Cerebellar cortex (tissue), 1 donor: ENCODE data around the gene TFG.
"Not testable (repeated sequence)": the region's sequence is repeated elsewhere in the genome, so short reads cannot be mapped to it uniquely, and the experiment has no call there.

ENCODE experiments used
- DNase-seq: peaks from one replicate; pipeline ENCODE4 v3.0.0-alpha.2; 2015; ENCODE audit warnings: low spot score

Gene TFG

GRCh38 chr3:100708989-100709841, at the start of gene TFG:
TFG (plus strand) TSS chr3:100709494; CDS start chr3:100713686, 4,192 bp downstream.
- peak; percentile 98 for DNase-seq

DNA sequence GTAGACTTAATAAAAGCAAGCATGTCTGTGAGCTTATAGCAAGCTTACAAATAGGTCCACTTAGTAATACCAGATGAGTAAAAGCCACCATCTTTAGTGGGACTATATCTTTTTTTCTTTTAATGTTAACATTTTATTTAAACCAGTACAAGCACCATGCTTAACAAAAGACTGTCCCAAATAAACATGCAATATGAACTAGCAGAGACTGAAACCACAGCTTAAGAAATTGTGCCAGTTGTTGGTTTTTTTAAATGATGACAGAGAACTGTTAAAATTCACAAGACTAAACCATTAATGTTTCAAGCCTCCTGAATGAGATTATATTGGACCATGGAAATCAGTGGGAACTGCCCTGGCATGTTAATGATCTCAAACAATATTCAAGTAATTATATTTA, 48.0 kb upstream of the TFG start:
- DNase-seq: not testable (repeated sequence)

DNA sequence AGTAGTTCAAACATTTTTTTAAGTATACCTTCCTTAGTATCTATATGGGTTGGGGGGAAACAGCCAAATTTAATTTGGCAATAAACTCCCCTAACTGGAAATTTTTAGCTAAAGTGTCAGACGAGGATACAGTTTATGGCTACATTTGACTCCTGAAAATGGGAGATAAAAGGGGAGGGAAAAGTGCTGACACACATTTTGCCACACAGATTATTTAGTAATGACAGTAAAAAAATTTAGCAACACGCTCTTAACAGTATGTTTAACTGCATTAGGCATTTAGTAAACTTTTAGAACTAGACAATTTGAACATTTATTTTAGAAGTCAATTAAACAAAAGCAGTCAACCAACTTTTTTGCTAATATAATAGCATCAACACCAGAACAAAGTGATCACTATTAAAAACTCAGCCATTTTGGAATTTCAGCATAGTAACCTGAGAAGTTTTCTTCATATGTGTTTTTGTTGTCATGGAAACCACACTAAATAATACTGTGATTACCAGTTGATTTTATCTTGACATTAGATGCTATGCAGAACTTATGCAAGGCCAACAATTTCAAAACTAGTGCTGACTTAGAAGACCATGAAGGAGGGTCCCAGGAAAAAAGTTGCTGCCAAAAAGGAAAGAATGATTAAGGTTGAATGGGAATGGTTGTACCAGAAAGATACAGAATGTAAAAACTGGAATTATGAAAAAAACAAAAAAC, 47.0 kb upstream of the TFG start:
- no peak for DNase-seq

GRCh38 chr3:100665230-100665629, 44.1 kb upstream of the TFG start:
- DNase-seq: no peak

DNA sequence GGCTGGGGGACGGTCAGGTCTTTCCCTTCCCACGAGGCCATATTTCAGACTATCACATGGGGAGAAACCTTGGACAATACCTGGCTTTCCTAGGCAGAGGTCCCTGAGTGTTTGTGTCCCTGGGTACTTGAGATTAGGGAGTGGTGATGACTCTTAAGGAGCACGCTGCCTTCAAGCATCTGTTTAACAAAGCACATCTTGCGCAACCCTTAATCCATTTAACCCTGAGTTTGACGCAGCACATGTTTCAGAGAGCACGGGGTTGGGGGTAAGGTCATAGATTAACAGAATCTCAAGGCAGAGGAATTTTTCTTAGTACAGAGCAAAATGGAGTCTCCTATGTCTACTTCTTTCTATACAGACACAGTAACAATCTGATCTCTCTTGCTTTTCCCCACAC, 42.6 kb upstream of the TFG start:
- DNase-seq: not testable (repeated sequence)

- DNase-seq: not testable (repeated sequence)
Observed at GRCh38 chr3:100667316-100667715, 42.0 kb upstream of the TFG start.

DNA sequence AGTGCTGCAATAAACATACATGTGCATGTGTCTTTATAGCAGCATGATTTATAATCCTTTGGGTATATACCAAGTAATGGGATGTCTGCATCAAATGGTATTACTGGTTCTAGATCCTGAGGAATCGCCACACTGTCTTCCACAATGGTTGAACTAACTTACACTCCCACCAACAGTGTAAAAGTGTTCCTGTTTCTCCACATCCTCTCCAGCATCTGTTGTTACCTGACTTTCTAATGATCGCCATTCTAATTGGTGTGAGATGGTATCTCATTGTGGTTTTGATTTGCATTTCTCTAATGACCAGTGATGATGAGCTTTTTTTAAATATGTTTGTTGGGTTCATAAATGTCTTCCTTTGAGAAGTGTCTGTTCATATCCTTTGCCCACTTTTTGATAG, 38.3 kb upstream of the TFG start:
- not testable (repeated sequence) for DNase-seq

GRCh38 chr3:100681496-100681895, 27.8 kb upstream of the TFG start:
- DNase-seq: no peak

GRCh38 chr3:100682056-100682853, 27.0 kb upstream of the TFG start:
- DNase-seq: no peak

DNA sequence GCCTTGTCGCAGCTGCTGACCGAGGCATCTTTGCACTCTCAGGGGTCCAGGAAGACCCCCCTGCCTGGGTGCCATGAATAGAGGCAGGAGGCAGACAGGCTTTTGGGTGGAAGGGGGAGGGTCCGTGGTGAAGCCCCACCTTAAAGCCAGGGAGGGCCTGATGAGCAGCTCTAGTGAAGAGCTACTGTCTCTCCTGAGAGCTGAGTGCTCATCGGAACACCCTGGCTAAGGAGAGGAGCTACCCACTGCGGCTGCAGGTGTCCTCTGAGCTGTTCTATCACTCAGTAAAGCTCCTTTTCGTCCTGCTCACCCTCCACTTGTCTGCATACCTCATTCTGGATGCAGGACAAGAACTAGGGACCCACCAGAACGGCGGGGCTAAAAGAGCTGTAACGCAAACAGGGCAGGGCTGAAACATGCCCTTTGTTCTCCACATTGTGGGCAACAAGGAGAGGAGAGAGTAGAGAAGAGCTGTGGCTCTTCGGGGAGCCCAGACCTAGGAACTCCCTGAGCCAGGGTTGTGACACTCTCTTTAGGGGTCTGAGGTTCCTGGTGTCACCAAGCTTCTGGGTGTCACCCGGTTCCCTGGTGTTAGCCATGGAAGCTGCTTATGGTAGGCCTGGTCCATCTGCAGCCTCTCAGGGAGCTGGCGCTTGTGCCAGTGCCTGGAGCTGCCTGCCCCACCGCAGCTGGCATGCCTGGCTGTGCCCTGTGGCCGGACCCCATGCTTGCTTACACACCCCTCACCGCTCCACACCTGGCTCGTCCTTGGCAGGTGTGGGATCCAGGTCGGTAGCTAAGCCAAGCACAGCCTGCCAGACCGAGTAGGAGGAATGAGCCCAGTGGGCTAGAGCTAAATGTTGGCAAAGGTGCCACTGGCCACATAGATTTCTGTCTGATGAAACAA, 26.2 kb upstream of the TFG start:
- DNase-seq: no peak

GRCh38 chr3:100693225-100693624, 16.1 kb upstream of the TFG start:
- DNase-seq: no peak

DNA sequence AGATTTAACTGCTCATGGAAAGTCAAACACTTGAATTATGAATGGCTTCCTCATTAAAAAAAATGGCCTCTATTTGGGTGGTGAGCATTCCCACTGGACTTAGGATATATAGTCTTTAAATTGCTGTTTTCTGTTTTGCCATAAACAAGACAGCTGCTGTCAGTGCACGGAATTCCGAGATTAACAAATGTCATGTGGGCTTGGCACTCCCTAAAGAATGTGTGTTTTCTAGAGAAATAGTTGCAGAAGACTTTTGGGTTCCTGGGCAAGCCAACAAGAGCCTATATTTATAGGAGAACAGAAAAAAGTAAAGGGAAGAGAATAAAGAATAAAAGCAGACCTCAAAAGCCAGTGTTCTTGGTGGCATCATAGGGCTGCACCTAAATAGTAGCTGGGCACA, 13.6 kb upstream of the TFG start:
- DNase-seq: no peak

DNA sequence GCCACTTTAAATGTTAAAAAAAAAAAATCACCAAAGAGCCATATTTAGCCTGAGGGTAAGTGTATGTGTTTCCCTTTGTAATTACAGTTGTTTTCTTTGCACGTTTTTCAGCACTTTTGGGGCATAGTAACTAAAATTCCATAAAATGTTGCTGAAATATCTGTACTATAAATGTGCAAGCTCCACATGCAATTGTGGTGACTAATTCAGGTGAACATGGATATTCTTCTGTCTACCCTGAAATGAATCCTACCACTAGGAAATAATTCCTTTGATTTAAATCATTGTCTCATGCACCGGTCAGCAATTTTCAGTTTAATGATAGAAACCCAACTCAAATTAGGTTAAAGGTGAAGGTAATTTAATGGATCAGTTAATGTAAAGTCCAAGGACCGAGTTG, 13.1 kb upstream of the TFG start:
- no peak for DNase-seq

GRCh38 chr3:100697172-100697571, 12.1 kb upstream of the TFG start:
- DNase-seq: no peak

DNA sequence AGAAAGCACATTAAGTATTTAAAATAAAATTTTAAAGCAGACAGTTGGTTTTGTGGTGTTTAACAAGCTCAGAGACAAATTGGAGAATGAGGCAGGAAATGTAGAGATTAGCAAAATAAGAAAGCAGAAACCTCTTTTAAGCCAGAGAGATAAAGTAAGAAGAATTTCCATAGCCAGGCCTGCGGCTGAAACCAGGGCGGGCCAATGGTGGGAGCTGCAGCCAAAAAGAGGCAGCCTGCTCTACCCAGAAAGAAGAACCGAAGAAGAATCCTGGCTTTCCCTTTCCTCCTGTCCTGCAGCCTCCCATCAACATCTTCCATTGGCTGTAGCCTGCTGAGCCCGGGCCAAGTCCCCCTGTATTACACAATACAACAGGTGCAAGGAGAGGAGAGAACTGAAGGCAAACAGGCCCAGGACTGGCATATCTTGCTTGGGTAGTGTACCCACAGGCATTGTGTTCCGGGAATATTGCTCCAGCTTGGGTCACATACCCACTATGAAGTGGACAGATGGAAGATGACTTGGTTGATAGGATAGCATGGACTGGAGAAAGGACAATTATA, 11.5 kb upstream of the TFG start:
- DNase-seq: no peak

DNA sequence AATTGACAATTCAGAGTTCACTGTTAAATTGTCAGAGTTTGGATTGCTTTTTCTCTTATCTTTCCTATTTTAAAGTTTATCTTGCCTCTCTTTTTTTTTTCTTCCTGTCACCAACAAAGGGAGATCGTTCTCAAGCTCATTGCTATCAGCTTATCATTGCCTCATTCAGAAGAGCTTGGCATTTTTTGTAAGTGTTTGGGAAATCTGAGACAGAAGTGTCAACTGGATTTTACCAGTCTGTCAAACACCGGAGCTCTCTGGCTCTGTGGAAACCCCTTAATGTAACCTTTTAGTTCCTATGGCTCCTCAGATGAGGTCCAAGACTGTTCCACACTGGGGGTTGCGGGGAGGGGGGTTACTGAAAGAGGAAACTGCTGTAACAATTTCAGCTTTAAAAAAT, 10.6 kb upstream of the TFG start:
- DNase-seq: no peak

DNA sequence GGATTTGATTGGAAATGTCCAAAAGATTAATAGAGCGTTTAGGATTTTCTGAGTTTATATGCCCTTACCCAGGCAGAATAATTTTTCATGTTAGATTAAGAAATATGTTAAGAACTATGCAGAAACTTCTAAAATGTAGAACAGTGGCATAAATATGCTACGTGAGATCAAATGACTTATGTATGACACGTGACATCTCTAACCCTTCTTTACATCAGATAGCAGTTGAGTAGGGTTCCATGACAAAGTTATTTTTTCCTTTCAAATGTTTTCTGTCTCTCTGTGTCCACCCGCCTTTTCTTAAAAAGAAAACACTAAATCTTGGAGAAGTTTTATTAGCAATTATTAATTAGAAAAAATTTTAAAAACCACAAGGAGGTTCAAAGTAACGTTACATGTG, 8.6 kb upstream of the TFG start:
- no peak for DNase-seq

DNA sequence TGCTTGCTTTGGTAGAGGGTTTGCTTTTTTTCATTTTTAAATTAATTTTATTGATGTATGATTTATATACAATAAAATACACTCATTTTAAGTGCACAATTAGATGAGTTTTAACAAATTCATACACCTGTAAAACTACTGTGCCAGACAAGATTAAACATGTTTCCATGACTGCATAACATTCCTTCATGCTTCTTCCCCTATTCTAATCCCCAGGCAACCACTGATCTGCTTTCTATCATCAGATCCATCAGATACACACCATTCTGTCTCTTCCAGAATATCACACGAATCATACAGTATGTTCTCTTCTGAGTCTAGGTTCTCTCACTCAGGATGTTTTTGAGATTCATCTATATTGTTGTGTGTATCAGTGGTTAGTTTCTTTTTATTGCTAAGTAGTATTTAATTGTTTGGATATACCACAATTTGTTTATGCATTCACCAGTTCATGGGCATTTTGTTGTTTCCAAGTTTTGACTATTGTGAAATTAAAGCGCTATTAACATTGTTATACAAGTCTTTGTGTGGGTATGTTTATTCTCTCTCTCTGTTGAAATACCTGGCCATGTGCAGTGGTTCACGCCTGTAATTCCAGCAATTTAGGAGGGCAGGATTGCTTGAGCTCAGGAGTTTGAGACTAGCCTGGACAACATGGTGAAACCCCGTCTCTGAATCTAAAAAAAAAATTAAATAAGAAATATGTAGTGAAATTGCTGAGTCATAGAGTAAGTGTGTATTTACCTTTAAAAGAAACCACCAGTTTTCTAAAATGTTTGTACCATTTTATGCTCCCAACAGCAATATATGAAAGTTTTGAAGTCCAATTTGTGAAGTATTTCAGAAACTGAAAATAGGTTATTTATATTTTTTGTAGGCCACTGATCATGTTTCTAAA, 7.0 kb upstream of the TFG start:
- DNase-seq: no peak

GRCh38 chr3:100702980-100703345, 6.3 kb upstream of the TFG start:
- DNase-seq: no peak

GRCh38 chr3:100703865-100704264, 5.4 kb upstream of the TFG start:
- DNase-seq: no peak
